Mucosa of descending colon (tissue), 3 donors: ENCODE measurements around the gene ROBO1. TPM values are rescaled to one million over a fixed set of nuclear protein-coding genes. Genes with fewer than 3 reads are reported as not detected.

ENCODE experiments used
- ATAC-seq: fragments of 200-7000 bp; cut with Tn5 transposase; one replicate; pipeline ENCODE4 v1.9.1; 2020; ENCODE audit warnings: mild to moderate bottlenecking, moderate library complexity
- DNase-seq, 3 donors: peaks; one replicate each; pipeline ENCODE4 v3.0.0-alpha.2; 2020
- H3K36me3 ChIP-seq: fragments of 200-600 bp; one replicate; pipeline ENCODE4 v1.8.0; 2021; ENCODE audit warnings: low read depth, mild to moderate bottlenecking
- H3K4me1 ChIP-seq: fragments of 200-600 bp; one replicate; pipeline ENCODE4 v1.8.0; 2021; ENCODE audit warnings: low read depth, mild to moderate bottlenecking
- H3K4me3 ChIP-seq: fragments of 200-600 bp; one replicate; pipeline ENCODE4 v1.8.0; 2021; ENCODE audit warnings: mild to moderate bottlenecking
- H3K9me3 ChIP-seq: fragments of 200-600 bp; one replicate; pipeline ENCODE4 v1.8.0; 2021; ENCODE audit warnings: mild to moderate bottlenecking
- intact Hi-C, 2 donors: fragments of 100-400 bp; cut with DNase I in 1 of 2; cut with micrococcal nuclease in 1 of 2; formaldehyde crosslinking; loops; one replicate each; pipeline versions ENCODE4 v1.11.0 to v1.11.1; 2022; cut with DNase I, micrococcal nuclease
- total RNA-seq, 3 donors: library from RNA; stranded (reverse); fragmentation: NEBNext Ultra II Directional in 2 of 3; extraction: Animal tissue kit (Norgen Biotek cat#: 25700) in 2 of 3; gene quantifications; one replicate each; pipeline versions ENCODE4 v1.2.1 to v1.2.4, GENCODE V29; 2021 to 2023
- TF ChIP-seq, protein P1 (sequence below): fragments of 200-600 bp; IDR thresholded peaks from one replicate; pipeline ENCODE4 v1.8.0; 2022; ENCODE audit warnings: antibody characterized with exemption, mild to moderate bottlenecking
- donor health status: DM: no; HTN: no; CAD: no; lungs with moderate emphysema.
- donor health status: DM: no; HTN: no; CAD: no.
- donor health status: DM: no; HTN: yes; CAD: no.

The ROBO1 gene
- total RNA-seq, 3 donors from 2014 or later, result 4.3 to 22.7 (median 10.1) TPM

DNA sequence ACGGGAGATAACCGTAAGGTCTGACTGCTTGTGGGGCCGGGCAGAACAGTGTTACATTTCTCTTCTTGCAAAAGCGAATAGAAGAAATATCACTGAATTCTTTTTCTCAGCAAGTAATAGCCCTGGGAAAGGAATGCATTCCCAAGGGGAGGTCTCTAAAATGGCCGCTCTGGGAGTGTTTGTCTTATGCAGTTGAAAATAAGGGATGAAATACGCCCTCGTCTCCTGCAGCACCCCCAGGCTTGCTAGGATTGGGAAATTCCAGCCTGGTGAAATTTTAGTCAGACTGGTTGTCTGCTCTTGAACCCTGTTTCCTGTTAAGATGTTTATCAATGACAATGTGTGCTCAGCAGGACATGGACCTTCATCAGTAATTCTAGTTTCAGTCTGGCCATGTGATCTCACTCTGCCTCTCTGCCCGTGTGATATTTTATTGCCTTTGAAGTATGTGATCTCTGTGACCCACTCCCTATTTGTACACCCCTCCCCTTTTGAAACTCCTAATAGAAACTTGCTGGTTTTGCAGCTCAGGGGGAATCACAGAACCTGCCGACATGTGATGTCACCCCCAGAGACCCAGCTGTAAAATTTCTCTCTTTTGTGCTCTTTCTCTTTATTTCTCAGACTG, 715.6 kb downstream of the ROBO1 start:
- DNase-seq, result peak in 1 of 3 donors; percentile 5
- intact Hi-C loops, result no loop called here

DNA sequence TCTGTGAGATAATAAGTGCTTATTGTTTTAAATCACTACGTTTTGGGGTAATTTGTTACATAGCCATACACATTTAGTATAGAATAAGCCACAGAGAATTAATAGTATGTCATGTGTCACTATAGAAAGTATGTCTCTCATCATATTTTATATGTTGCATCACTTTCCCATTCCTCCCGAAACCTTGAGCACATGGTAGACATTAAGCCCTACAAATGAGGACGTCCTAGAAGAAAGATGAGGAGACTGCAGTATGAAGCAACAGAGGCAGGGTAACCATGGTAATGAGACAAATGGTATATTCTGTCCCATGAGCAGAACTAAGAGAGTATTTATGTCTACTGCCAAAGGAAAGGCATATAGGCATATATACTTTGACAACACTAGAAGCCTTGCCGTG, 720.2 kb downstream of the ROBO1 start:
- H3K4me3 ChIP-seq, result no peak overlapping the region
- H3K4me1 ChIP-seq, result no peaks in the 10 kb centered on the region
- DNase-seq (no peak), ATAC-seq (no peak)
- no peaks in the 10 kb centered on the region for H3K36me3 ChIP-seq
- H3K9me3 ChIP-seq, result peaks cover 8% of the 10 kb centered on the region
- TF ChIP-seq, protein P1, sequence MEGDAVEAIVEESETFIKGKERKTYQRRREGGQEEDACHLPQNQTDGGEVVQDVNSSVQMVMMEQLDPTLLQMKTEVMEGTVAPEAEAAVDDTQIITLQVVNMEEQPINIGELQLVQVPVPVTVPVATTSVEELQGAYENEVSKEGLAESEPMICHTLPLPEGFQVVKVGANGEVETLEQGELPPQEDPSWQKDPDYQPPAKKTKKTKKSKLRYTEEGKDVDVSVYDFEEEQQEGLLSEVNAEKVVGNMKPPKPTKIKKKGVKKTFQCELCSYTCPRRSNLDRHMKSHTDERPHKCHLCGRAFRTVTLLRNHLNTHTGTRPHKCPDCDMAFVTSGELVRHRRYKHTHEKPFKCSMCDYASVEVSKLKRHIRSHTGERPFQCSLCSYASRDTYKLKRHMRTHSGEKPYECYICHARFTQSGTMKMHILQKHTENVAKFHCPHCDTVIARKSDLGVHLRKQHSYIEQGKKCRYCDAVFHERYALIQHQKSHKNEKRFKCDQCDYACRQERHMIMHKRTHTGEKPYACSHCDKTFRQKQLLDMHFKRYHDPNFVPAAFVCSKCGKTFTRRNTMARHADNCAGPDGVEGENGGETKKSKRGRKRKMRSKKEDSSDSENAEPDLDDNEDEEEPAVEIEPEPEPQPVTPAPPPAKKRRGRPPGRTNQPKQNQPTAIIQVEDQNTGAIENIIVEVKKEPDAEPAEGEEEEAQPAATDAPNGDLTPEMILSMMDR, result no peak
- intact Hi-C loops, result no loop called here

More for the DNA sequence above, 715.6 kb downstream of the ROBO1 start:
- TF ChIP-seq, protein P1, result no peak
- H3K4me1 ChIP-seq, result no peaks in the 10 kb centered on the region
- ATAC-seq, result no peak
- no peak overlapping the region for H3K4me3 ChIP-seq
- no peaks in the 10 kb centered on the region for H3K36me3 ChIP-seq
- peaks cover 21% of the 10 kb centered on the region for H3K9me3 ChIP-seq

DNA sequence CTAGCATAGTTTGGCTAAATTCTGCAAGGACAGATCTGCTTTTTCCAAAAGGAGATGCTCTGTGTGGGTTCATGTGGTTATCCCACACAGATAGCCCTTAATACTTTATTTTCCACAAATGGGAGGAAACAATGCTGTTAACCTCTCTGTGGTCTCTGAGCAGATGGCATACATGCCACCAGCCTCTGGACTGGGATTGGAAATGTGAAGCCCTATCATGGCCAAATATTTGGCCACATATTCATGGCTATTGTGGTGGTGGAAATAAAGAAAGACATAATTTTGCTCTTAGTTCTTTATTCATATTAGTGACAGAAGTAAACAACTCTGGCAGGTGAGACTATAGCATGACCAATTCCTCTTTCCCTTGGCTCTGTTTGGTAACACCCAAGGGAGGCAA, 726.2 kb downstream of the ROBO1 start:
- DNase-seq (no peak), ATAC-seq (no peak)
- no peak overlapping the region for H3K4me3 ChIP-seq
- no peaks in the 10 kb centered on the region for H3K4me1 ChIP-seq
- intact Hi-C loops, result no loop called here
- no peaks in the 10 kb centered on the region for H3K36me3 ChIP-seq
- TF ChIP-seq, protein P1, result no peak
- H3K9me3 ChIP-seq, result no peaks in the 10 kb centered on the region

DNA sequence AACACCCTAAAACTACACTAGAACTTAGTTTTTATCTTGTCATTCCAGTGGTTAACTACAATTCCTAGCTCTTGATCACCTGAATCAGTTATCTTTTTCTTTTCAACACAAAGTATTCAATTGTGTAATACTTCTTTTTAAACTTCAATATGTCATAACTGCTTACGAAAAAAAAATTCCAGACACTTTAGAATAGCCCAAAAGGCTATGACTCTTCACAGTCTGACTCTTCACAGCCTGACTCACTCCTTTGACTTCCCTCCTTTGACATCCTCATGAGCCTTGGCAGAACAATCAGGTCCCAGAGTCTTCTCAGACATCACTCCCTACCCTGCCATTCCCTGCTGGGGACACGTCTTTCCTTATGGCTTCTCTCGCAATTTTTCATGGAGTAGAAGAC, 727.1 kb downstream of the ROBO1 start:
- ATAC-seq (no peak), DNase-seq (no peak)
- TF ChIP-seq, protein P1, result no peak
- no peaks in the 10 kb centered on the region for H3K9me3 ChIP-seq
- no peaks in the 10 kb centered on the region for H3K36me3 ChIP-seq
- H3K4me1 ChIP-seq, result no peaks in the 10 kb centered on the region
- intact Hi-C loops, result no loop called here
- H3K4me3 ChIP-seq, result no peak overlapping the region

DNA sequence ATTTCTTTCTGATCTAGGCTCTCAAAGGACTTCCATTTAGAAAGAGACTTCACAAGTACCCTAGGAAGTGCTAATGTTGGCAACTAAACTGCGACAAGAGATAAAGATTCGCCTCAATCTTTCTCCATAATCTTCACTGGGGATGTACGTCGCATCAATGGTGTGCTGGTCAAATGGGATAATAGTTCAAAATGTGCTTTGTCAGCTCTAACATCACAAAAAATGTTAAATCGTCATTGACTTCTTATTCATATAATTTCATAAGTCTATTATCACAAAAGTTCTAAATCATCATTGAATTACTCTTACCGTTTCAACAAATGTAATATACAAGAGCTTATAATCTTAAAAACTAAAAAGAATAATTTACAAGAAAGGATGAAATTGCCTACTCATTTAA, 727.7 kb downstream of the ROBO1 start:
- H3K36me3 ChIP-seq, result no peaks in the 10 kb centered on the region
- H3K4me1 ChIP-seq, result no peaks in the 10 kb centered on the region
- H3K4me3 ChIP-seq, result no peak overlapping the region
- DNase-seq (no peak), ATAC-seq (no peak)
- TF ChIP-seq, protein P1, result no peak
- intact Hi-C loops, result no loop called here
- H3K9me3 ChIP-seq, result no peaks in the 10 kb centered on the region

DNA sequence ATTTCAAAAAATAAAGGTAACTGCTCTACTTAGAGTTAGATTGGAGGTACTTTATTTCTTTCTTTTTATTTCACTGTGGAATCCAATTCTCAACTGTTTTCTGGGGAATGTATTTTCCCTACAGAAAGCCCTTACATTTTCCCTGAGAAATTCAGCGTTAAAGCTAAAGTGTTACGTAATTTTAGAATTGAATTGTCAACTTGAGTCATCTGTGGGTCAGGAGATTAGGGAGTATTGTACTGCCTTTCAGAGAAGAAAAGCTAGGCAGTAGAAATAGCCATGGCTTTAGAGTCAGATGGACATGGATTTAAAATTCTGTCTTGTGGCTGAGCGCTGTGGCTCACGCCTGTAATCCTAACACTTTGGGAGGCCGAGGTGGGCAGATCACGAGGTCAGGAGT, 728.6 kb downstream of the ROBO1 start:
- H3K9me3 ChIP-seq, result no peaks in the 10 kb centered on the region
- TF ChIP-seq, protein P1, result no peak
- intact Hi-C loops, result loop anchor here in 1 of 2 donors (10.0 kb wide), 1 partner anchor 384 kb away; no protein-coding TSS in a partner anchor
- H3K4me3 ChIP-seq, result no peak overlapping the region
- DNase-seq, result no peak
- no peaks in the 10 kb centered on the region for H3K4me1 ChIP-seq
- ATAC-seq, result no peak
- no peaks in the 10 kb centered on the region for H3K36me3 ChIP-seq
